ENCODE measurements around the gene C3orf20.

GRCh38 chr3:14794435-14794834 is 119.5 kb downstream of the C3orf20 start:
- no peak for TF ChIP-seq CTCF (IDR thresholded peaks at IDR 0.05)
- no peak for TF ChIP-seq POLR2A (IDR thresholded peaks at IDR 0.05)
